WTC11 (cell line): ENCODE measurements around the gene SLC25A22.

ENCODE experiments used
- CBFB ChIP-seq: sonication (generic); formaldehyde crosslinking; IDR thresholded peaks from 2 replicates; pipeline ENCODE4 v1.8.1; 2022; ENCODE audit warnings: mild to moderate bottlenecking, low read depth, missing genetic modification reagents
- CTCF ChIP-seq: fragments of 200-600 bp; IDR thresholded peaks from 2 replicates; pipeline ENCODE4 v1.8.0; 2022; ENCODE audit warnings: antibody characterized with exemption
- ELF4 ChIP-seq: sonication (generic); formaldehyde crosslinking; IDR thresholded peaks from 2 replicates; pipeline ENCODE4 v1.8.1; 2022; ENCODE audit warnings: low read depth, mild to moderate bottlenecking, moderate library complexity, missing genetic modification reagents
- FOXJ3 ChIP-seq: sonication (generic); formaldehyde crosslinking; IDR thresholded peaks from 2 replicates; pipeline ENCODE4 v1.9.0; 2021; ENCODE audit warnings: missing genetic modification reagents, mild to moderate bottlenecking, borderline replicate concordance
- MLX ChIP-seq: sonication (generic); formaldehyde crosslinking; IDR thresholded peaks from 2 replicates; pipeline ENCODE4 v1.8.1; 2023; ENCODE audit warnings: mild to moderate bottlenecking, missing genetic modification reagents, moderate library complexity
- NFYB ChIP-seq: sonication (generic); formaldehyde crosslinking; conservative IDR thresholded peaks from 2 replicates; pipeline ENCODE4 v1.8.0; 2022; ENCODE audit warnings: low read depth, missing genetic modification reagents
- PREB ChIP-seq: sonication (generic); formaldehyde crosslinking; IDR thresholded peaks from 2 replicates; pipeline ENCODE4 v1.8.1; 2022; ENCODE audit warnings: mild to moderate bottlenecking, missing genetic modification reagents, moderate library complexity, borderline replicate concordance
- USF1 ChIP-seq: sonication (generic); formaldehyde crosslinking; IDR thresholded peaks from 2 replicates; pipeline ENCODE4 v1.8.0; 2022; ENCODE audit warnings: mild to moderate bottlenecking, missing genetic modification reagents
- USF2 ChIP-seq: sonication (generic); formaldehyde crosslinking; IDR thresholded peaks from 2 replicates; pipeline ENCODE4 v1.8.1; 2023; ENCODE audit warnings: mild to moderate bottlenecking, missing genetic modification reagents, moderate library complexity
- ZNF121 ChIP-seq: sonication (generic); formaldehyde crosslinking; IDR thresholded peaks from 2 replicates; pipeline ENCODE4 v1.8.0; 2023; ENCODE audit warnings: missing genetic modification reagents
- ZNF138 ChIP-seq: sonication (generic); formaldehyde crosslinking; conservative IDR thresholded peaks from 2 replicates; pipeline ENCODE4 v1.8.1; 2022; ENCODE audit warnings: mild to moderate bottlenecking, moderate library complexity, missing genetic modification reagents
- TF ChIP-seq, protein P1 (sequence below): fragments of 250-450 bp; sonication (Bioruptor Pico); IDR thresholded peaks from 2 replicates; pipeline ENCODE4 v1.8.0; 2021; ENCODE audit warnings: mild to moderate bottlenecking

DNA sequence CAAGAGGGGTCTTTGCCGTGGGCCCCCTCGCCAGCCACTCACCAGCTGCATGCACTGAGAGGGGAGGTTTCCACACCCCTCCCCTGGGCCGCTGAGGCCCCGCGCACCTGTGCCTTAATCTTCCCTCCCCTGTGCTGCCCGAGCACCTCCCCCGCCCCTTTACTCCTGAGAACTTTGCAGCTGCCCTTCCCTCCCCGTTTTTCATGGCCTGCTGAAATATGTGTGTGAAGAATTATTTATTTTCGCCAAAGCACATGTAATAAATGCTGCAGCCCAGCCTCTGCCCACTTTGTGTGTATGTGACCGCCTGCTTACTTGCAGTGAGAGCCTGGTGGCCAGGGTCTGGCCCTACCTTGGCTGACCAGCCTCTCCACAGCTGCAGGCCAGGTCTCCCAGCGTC lies 26.9 kb upstream of the SLC25A22 start:
- TF ChIP-seq FOXJ3 (CRISPR knock-in tag) (no peak), CTCF (no peak), ZNF121 (CRISPR knock-in tag) (no peak), USF1 (CRISPR knock-in tag) (no peak), ZNF138 (CRISPR knock-in tag) (no peak), MLX (CRISPR knock-in tag) (no peak), USF2 (no peak), ELF4 (no peak), CBFB (no peak), PREB (no peak), NFYB (CRISPR knock-in tag) (no peak)
- TF ChIP-seq, protein P1, sequence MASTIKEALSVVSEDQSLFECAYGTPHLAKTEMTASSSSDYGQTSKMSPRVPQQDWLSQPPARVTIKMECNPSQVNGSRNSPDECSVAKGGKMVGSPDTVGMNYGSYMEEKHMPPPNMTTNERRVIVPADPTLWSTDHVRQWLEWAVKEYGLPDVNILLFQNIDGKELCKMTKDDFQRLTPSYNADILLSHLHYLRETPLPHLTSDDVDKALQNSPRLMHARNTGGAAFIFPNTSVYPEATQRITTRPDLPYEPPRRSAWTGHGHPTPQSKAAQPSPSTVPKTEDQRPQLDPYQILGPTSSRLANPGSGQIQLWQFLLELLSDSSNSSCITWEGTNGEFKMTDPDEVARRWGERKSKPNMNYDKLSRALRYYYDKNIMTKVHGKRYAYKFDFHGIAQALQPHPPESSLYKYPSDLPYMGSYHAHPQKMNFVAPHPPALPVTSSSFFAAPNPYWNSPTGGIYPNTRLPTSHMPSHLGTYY (CRISPR knock-in tag): no peak
